Cardiac fibroblast (primary cell): ENCODE results near the gene RAB4B.

Experiments
- DNase-seq, 2 donors: peaks; one replicate each; pipeline versions ENCODE4 v3.0.0 to v3.0.0-alpha.2; 2010; ENCODE audit warnings: low read depth in 2 of 2
- H3K4me3 ChIP-seq, 2 donors: replicated peaks in 1 of 2; 1 replicate in 1 of 2; 2 replicates in 1 of 2; pipeline ENCODE4 v1.5.1; 2011; ENCODE audit warnings: low read depth in 2 of 2, low read length in 2 of 2, mild to moderate bottlenecking in 2 of 2, moderate library complexity in 1 of 2
- CTCF ChIP-seq: IDR thresholded peaks from one replicate; pipeline ENCODE4 v1.5.1; 2011; ENCODE audit warnings: low read depth, mild to moderate bottlenecking, low read length, inconsistent platforms

Gene RAB4B

GRCh38 chr19:40801426-40802299 lies 23.6 kb downstream of the RAB4B start:
- DNase-seq: no peak
- no peak for TF ChIP-seq CTCF
- H3K4me3 ChIP-seq: peak overlapping the region; percentile 86 to 91

- TF ChIP-seq CTCF: no peak
- no peak for DNase-seq
- peak overlapping the region; percentile 40 to 43 for H3K4me3 ChIP-seq
Measured at GRCh38 chr19:40802300-40803169, 24.5 kb downstream of the RAB4B start.

GRCh38 chr19:40803170-40803856 lies 25.3 kb downstream of the RAB4B start:
- no peak for DNase-seq
- H3K4me3 ChIP-seq: peak overlapping the region; percentile 40 to 43
- no peak for TF ChIP-seq CTCF

- DNase-seq: no peak
- TF ChIP-seq CTCF: no peak
- H3K4me3 ChIP-seq: no peak overlapping the region
Measured at GRCh38 chr19:40803857-40804782, 26.1 kb downstream of the RAB4B start.

GRCh38 chr19:40804783-40805242 lies 26.8 kb downstream of the RAB4B start:
- no peak for DNase-seq
- H3K4me3 ChIP-seq: no peak overlapping the region

More at GRCh38 chr19:40804783-40805242, 26.8 kb downstream of the RAB4B start:
- TF ChIP-seq CTCF: peak; percentile 13
